ENCODE results near the gene LGI2.
"Not testable (repeated sequence)": the region's sequence is repeated elsewhere in the genome, so short reads cannot be mapped to it uniquely, and the experiment has no call there.

LGI2 gene

DNA sequence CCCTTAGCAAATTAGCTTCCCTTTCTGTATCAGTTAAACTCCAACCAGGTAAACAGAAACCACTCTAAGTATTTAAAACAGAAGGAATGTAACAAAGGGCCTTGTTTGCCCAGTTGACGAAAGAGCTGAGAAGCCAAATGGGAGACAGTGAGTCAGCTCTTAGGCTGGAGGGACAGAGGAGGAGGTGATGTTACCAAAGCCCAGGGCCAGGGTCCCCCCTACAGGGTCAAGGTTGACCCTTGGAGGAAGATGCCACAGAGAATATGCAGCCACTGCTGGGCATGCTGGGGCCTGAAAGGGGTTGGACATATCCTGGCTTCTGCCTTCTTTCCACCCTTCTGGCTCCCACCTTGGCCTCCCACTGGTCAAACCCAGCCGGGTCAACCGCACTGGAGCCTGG, 38.3 kb upstream of the LGI2 start:
- TF ChIP-seq CTCF (IDR thresholded peaks at IDR 0.05; ENCODE audit: control insufficient read depth, extremely low read depth, insufficient read depth): no peak
- DNase-seq (ENCODE audit: low read depth): no peak
- H3K4me3 ChIP-seq (ENCODE audit: low read depth, low read length): no peak overlapping the region

DNA sequence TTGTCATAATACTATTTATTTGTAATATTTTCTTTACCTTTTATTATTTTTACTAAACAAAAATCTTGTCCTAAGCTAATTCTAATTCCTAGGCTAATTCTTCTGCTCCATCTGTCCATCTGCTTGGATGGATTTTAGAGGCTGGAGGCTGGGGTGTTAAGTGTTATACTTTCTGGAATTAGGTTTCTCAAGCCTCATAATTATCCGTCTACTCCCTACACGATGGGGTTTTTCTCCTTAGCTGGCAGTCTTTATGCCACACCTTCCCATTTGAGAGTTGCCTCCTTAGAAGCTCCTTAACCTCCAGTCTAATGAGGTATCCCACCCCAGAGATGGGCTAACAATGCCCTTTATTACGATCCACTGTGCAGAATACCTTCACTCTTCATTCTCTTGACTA, 37.6 kb upstream of the LGI2 start:
- DNase-seq (ENCODE audit: low read depth): no peak
- no peak for TF ChIP-seq CTCF (IDR thresholded peaks at IDR 0.05; ENCODE audit: control insufficient read depth, extremely low read depth, insufficient read depth)

DNA sequence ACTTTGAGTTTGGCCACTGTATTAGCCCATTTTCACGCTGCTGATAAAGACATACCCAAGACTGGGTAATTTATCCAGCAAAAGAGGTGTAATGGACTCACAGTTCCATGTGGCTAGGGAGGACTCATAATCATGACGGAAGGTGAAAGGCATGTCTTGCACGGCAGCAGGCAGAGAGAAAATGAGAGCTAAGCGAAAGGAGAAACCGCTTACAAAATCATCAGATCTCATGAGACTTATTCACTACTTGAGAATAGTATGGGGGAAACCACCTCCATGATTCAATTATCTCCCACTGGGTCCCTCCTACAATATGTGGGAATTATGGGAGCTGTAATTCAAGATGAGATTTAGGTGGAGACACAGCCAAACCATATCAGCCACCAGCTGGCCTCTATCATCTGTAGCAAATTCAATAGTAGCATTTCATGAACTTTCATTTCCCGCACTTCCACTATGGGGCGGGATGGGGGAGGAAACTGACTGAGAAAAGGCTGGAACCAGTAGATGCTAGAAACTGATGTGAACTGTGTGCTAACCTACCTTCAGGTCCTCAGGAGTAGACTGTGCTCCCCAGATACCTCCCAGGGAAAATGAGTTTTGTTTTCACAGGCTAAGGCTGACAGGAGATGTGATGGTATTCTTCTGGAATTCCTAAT, 35.3 kb upstream of the LGI2 start:
- TF ChIP-seq CTCF (IDR thresholded peaks at IDR 0.05; ENCODE audit: control insufficient read depth, extremely low read depth, insufficient read depth): no peak
- H3K4me3 ChIP-seq (ENCODE audit: low read depth, low read length): no peak overlapping the region
- no peak for DNase-seq (ENCODE audit: low read depth)

More for the DNA sequence above, 37.6 kb upstream of the LGI2 start:
- H3K4me3 ChIP-seq (ENCODE audit: low read depth, low read length): no peak overlapping the region

DNA sequence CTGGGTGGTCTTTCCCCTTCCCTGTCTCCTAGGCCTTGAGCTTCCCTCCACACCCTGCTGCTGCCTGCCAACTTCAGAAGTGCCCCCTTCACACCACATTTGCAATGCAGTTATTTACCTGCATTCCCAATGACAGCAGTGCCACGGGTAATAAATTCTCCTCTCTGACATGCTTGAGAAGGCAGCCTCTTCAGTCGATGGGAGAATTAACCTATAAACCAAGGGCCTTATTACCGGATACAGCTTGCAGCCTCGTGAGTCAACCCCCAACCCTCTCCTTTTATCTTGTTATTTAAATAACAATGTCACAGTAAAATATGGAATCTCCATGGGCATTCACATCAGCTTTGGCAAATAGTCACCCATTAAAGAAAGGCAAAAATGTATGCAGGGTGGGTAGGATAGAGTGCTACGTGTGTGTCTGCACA, 34.7 kb upstream of the LGI2 start:
- H3K4me3 ChIP-seq (ENCODE audit: low read depth, low read length): no peak overlapping the region
- no peak for TF ChIP-seq CTCF (IDR thresholded peaks at IDR 0.05; ENCODE audit: control insufficient read depth, extremely low read depth, insufficient read depth)
- DNase-seq (ENCODE audit: low read depth): no peak

DNA sequence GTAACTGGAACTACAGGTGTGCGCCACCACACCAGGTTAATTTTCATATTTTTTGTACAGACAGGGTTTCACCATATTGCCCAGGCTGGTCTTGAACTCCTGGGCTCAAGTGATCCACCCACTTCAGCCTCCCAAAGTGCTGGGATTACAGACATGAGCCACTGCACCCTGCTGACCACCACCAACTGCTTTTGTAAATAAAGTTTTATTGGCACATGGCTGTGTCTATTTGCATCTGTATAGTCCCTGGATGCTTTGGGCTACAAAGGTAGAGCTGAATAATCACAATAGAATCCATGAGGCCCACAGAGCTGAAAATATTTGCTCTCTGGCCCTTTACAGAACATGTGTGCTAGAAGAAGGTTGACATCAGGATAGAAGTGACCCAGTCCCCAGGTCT, 33.7 kb upstream of the LGI2 start:
- not testable (repeated sequence) for H3K4me3 ChIP-seq (ENCODE audit: low read depth, low read length); DNase-seq (ENCODE audit: low read depth)

GRCh38 chr4:25063116-25063515, 32.4 kb upstream of the LGI2 start:
- DNase-seq (ENCODE audit: low read depth): no peak
- no peak for TF ChIP-seq CTCF (IDR thresholded peaks at IDR 0.05; ENCODE audit: control insufficient read depth, extremely low read depth, insufficient read depth)
- no peak overlapping the region for H3K4me3 ChIP-seq (ENCODE audit: low read depth, low read length)

DNA sequence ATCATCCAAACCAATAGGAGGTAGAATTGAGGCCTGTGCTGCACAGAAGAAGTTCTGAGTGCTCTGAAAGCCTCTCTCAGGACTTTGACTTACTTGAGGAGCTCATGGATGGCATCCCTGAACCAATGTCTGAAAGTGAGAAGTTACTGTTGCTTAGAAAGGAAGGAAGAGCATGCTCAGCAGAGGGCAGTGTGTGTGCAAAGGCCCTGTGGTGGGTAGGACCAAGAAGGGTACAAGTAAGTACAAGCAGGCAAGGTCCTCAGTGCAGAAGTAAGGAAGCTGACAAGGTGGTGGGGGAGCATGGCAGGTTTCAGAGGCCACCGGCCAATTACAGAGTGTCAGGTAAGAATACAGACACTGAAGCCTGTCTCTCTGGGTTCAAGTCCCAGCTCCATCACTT, 31.4 kb upstream of the LGI2 start:
- no peak for TF ChIP-seq CTCF (IDR thresholded peaks at IDR 0.05; ENCODE audit: control insufficient read depth, extremely low read depth, insufficient read depth)
- DNase-seq (ENCODE audit: low read depth): no peak
- H3K4me3 ChIP-seq (ENCODE audit: low read depth, low read length): no peak overlapping the region
